A673 (cell line): Measurements from ENCODE around the gene TFAP2C. TPM values are rescaled to one million over a fixed set of nuclear protein-coding genes. Genes with fewer than 3 reads are reported as not detected.

Experiments
- BruUV-seq: library from RNA; stranded (reverse); fragments of 400-500 nt; replicated peaks from 2 replicates; lab custom pipeline; 2021; lab: Mats Ljungman, UMichigan
- CTCF ChIA-PET: fragments of 300-600 bp; sonication (Branson Sonifier 250); formaldehyde crosslinking; loops from one replicate; lab custom pipeline; 2022; ENCODE audit warnings: antibody characterized with exemption; lab: Charles Lee
- POLR2A ChIA-PET: fragments of 300-600 bp; sonication (Branson Sonifier 250); formaldehyde crosslinking; loops from one replicate; lab custom pipeline; 2022; ENCODE audit warnings: antibody characterized with exemption; ENCODE audit not compliant: low non-redundant PET; lab: Charles Lee
- DNase-seq: peaks from one replicate; pipeline ENCODE4 v3.0.0-alpha.2; 2015; ENCODE audit warnings: low spot score
- H3K27ac ChIP-seq: fragments of 200-600 bp; sonication (generic); 2 replicates; pipeline ENCODE4 v1.5.1; 2016; ENCODE audit warnings: mixed run types, low read depth, mild to moderate bottlenecking, mixed read lengths, antibody characterized with exemption, low read length; ENCODE audit not compliant: poor library complexity, severe bottlenecking
- H3K27me3 ChIP-seq: fragments of 200-600 bp; sonication (generic); replicated peaks from 2 replicates; pipeline ENCODE4 v1.6.1; 2017; ENCODE audit warnings: mixed run types, low read depth, mild to moderate bottlenecking, mixed read lengths, antibody characterized with exemption, low read length; ENCODE audit not compliant: insufficient read depth, poor library complexity
- H3K36me3 ChIP-seq: fragments of 200-600 bp; sonication (generic); 2 replicates; pipeline ENCODE4 v1.6.1; 2016; ENCODE audit warnings: mixed run types, mild to moderate bottlenecking, mixed read lengths, antibody characterized with exemption, low read length; ENCODE audit not compliant: insufficient read depth, poor library complexity, severe bottlenecking
- H3K4me1 ChIP-seq: fragments of 200-600 bp; sonication (generic); 2 replicates; pipeline ENCODE4 v1.6.1; 2017; ENCODE audit warnings: mixed run types, mild to moderate bottlenecking, mixed read lengths, antibody characterized with exemption, low read length; ENCODE audit not compliant: insufficient read depth, poor library complexity, severe bottlenecking
- H3K4me3 ChIP-seq: fragments of 200-600 bp; sonication (generic); 2 replicates; pipeline ENCODE4 v1.5.1; 2016; ENCODE audit warnings: low read depth, mixed run types, mild to moderate bottlenecking, mixed read lengths, low read length; ENCODE audit not compliant: poor library complexity, severe bottlenecking
- H3K9me3 ChIP-seq: fragments of 200-600 bp; sonication (generic); 2 replicates; pipeline ENCODE4 v1.6.1; 2016; ENCODE audit warnings: mixed run types, low read depth, mild to moderate bottlenecking, mixed read lengths, antibody characterized with exemption, low read length; ENCODE audit not compliant: poor library complexity, severe bottlenecking
- CTCF ChIP-seq: fragments of 300-800, 200-600 bp; sonication (generic); conservative IDR thresholded peaks from 2 replicates; pipeline ENCODE4 v1.5.1; 2017; ENCODE audit warnings: low read depth, mild to moderate bottlenecking, antibody characterized with exemption, low read length, moderate library complexity, mixed read lengths
- EZH2 ChIP-seq: fragments of 200-600 bp; sonication (generic); IDR thresholded peaks from 2 replicates; pipeline ENCODE4 v1.6.1; 2017; ENCODE audit warnings: borderline replicate concordance, low read depth, mild to moderate bottlenecking, mixed read lengths, antibody characterized with exemption, low read length; ENCODE audit not compliant: poor library complexity, severe bottlenecking
- intact Hi-C: fragments of 100-400 bp; cut with micrococcal nuclease; formaldehyde crosslinking; loops from one replicate; pipeline ENCODE4 v1.10.0; 2022; ENCODE audit not compliant: unreplicated experiment
- total RNA-seq: library from RNA; stranded (reverse); gene quantifications from 2 replicates; pipeline ENCODE4 v1.2.3, GENCODE V29; 2021

The TFAP2C gene
- total RNA-seq, 1 experiment from 2014 or later = 0.11 TPM

DNA sequence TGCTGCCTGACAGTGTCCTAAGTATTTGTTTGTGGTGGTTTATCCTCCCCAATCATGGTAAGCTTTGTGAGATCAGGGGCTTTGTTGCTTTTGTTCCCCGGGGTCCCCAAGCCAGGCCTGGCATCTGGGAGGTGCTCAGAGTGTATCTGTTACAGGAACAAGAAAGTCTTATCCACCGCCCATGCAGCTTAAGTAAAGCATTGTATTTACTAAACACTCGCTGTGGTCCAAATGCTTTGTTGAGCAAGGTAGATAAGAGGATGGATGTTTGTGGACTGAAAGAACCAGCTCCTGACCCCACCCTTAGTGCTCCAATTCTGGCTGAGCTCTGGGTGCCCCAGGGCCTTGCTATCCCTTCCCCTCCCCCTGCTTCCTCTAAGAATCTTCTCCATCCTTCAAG is 19.8 kb upstream of the TFAP2C start:
- DNase-seq = no peak
- intact Hi-C loops = no loop called here

DNA sequence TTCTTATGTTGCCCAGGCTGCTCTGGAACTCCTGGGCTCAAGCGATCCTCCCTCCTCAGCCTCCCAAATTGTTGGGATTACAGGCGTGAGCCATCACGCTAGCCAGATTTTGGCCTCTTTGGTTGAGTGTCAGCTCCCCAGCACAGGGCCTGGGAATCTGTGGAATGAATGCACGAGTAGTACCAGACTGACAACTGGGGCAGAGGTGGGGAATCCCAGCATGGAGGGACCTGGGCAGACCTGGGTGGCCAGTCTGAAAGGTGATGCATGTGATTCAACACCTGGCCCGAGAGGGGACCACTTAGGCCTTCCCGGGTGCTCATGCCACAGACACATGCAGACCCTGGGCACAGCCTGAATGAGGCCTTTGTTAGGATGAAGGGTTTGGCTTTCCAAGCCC is 19.0 kb upstream of the TFAP2C start:
- no TSS peak for BruUV-seq
- Histone ChIP-seq H3K27ac (no peak overlapping the region), H3K4me1 (no peaks in the 10 kb centered on the region), H3K36me3 (no peaks in the 10 kb centered on the region), H3K9me3 (no peaks in the 10 kb centered on the region), H3K4me3 (no peak overlapping the region), H3K27me3 (no peaks in the 10 kb centered on the region)
- TF ChIP-seq EZH2 = no peak
- TF ChIP-seq CTCF = no peak
- POLR2A ChIA-PET = no interaction called here
- DNase-seq = no peak
- intact Hi-C loops = no loop called here
- CTCF ChIA-PET = interaction anchor here (0.7 kb wide), 1 partner anchor 333 kb away, joined by 4 read pairs; no protein-coding TSS in a partner anchor

More for the DNA sequence above, 19.8 kb upstream of the TFAP2C start:
- BruUV-seq = no TSS peak
- Histone ChIP-seq H3K36me3 (no peaks in the 10 kb centered on the region), H3K4me1 (no peaks in the 10 kb centered on the region), H3K27ac (no peak overlapping the region), H3K9me3 (no peaks in the 10 kb centered on the region), H3K4me3 (no peak overlapping the region), H3K27me3 (no peaks in the 10 kb centered on the region)
- ChIA-PET CTCF (no interaction called here), POLR2A (no interaction called here)
- TF ChIP-seq CTCF (no peak), EZH2 (no peak)

GRCh38 chr20:56614196-56614595 is 14.9 kb upstream of the TFAP2C start:
- ChIA-PET CTCF (no interaction called here), POLR2A (no interaction called here)
- no peak overlapping the region for H3K4me3 ChIP-seq
- no TSS peak for BruUV-seq
- no peak for DNase-seq
- intact Hi-C loops = no loop called here
- H3K36me3 ChIP-seq = no peaks in the 10 kb centered on the region
- H3K9me3 ChIP-seq = no peaks in the 10 kb centered on the region
- no peak overlapping the region for H3K27ac ChIP-seq
- no peak for TF ChIP-seq EZH2
- no peak for TF ChIP-seq CTCF
- H3K4me1 ChIP-seq = no peaks in the 10 kb centered on the region
- no peaks in the 10 kb centered on the region for H3K27me3 ChIP-seq
